ENCODE data around the gene SPEN. TPM values are rescaled to one million over a fixed set of nuclear protein-coding genes. Genes with fewer than 3 reads are reported as not detected.

The SPEN gene
- total and polyA plus RNA-seq, 12 donors, result 16.4 to 51.2 (median 30.7) TPM

- H3K4me3 ChIP-seq, result no peak overlapping the region
- peaks cover 8 to 24% of the 10 kb centered on the region in 2 donors for H3K4me1 ChIP-seq (replicated peaks in 1 of 2)
- DNase-seq, result peak in 3 of 7 donors; percentile 26 to 56 (median 33)
- H3K27me3 ChIP-seq, result no peaks in the 10 kb centered on the region
- TF ChIP-seq, protein P1, sequence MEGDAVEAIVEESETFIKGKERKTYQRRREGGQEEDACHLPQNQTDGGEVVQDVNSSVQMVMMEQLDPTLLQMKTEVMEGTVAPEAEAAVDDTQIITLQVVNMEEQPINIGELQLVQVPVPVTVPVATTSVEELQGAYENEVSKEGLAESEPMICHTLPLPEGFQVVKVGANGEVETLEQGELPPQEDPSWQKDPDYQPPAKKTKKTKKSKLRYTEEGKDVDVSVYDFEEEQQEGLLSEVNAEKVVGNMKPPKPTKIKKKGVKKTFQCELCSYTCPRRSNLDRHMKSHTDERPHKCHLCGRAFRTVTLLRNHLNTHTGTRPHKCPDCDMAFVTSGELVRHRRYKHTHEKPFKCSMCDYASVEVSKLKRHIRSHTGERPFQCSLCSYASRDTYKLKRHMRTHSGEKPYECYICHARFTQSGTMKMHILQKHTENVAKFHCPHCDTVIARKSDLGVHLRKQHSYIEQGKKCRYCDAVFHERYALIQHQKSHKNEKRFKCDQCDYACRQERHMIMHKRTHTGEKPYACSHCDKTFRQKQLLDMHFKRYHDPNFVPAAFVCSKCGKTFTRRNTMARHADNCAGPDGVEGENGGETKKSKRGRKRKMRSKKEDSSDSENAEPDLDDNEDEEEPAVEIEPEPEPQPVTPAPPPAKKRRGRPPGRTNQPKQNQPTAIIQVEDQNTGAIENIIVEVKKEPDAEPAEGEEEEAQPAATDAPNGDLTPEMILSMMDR (IDR thresholded peaks at IDR 0.05), result no peak
- TF ChIP-seq POLR2A (IDR thresholded peaks at IDR 0.05), result no peak
- peak overlapping the region in 4 of 5 donors; percentile 17 to 80 (median 68) for H3K27ac ChIP-seq
- H3K9me3 ChIP-seq (replicated peaks in 1 of 3), result no peaks in the 10 kb centered on the region
- WGBS, 4 donors, result 74 to 91% (median 86%) methylated on average over 4 to 8 of the region's 8 CpGs
- peaks cover 0 to 82% of the 10 kb centered on the region in 2 donors for H3K36me3 ChIP-seq (replicated peaks in 1 of 2)
- intact Hi-C loops (cut with DNase I), result no loop called here
These were observed 91.2 kb downstream of the SPEN start for GRCh38 chr1:15938628-15939161.

GRCh38 chr1:15939181-15940109 lies 91.9 kb downstream of the SPEN start:
- TF ChIP-seq POLR2A (IDR thresholded peaks at IDR 0.05), result peak in 1 of 2 donors; percentile 52
- TF ChIP-seq, protein P1 (IDR thresholded peaks at IDR 0.05), result no peak
- Histone ChIP-seq H3K4me3 (no peak overlapping the region), H3K27ac (peak overlapping the region; percentile 17 to 80 (median 60)), H3K9me3 (replicated peaks in 1 of 3) (no peaks in the 10 kb centered on the region), H3K27me3 (no peaks in the 10 kb centered on the region), H3K36me3 (replicated peaks in 1 of 2) (peaks cover 0 to 82% of the 10 kb centered on the region in 2 donors), H3K4me1 (replicated peaks in 1 of 2) (peaks cover 8 to 24% of the 10 kb centered on the region in 2 donors)
- 33 to 41% (median 38%) methylated on average over 14 to 17 of the region's 17 CpGs for WGBS, 4 donors
- DNase-seq, result peak; percentile 55 to 89 (median 77)
- intact Hi-C loops (cut with DNase I), result no loop called here

- peak overlapping the region in 3 of 5 donors; percentile 17 to 76 (median 64) for H3K27ac ChIP-seq
- TF ChIP-seq, protein P1 (IDR thresholded peaks at IDR 0.05), result no peak
- TF ChIP-seq POLR2A (IDR thresholded peaks at IDR 0.05), result no peak
- peaks cover 8 to 24% of the 10 kb centered on the region in 2 donors for H3K4me1 ChIP-seq (replicated peaks in 1 of 2)
- intact Hi-C loops (cut with DNase I), result no loop called here
- DNase-seq, result no peak
- WGBS, 4 donors, result 85 to 89% (median 88%) methylated on average over 13 of the region's 13 CpGs
- no peaks in the 10 kb centered on the region for H3K27me3 ChIP-seq
- H3K9me3 ChIP-seq (replicated peaks in 1 of 3), result no peaks in the 10 kb centered on the region
- peaks cover 0 to 82% of the 10 kb centered on the region in 2 donors for H3K36me3 ChIP-seq (replicated peaks in 1 of 2)
- no peak overlapping the region for H3K4me3 ChIP-seq
These were observed 92.9 kb downstream of the SPEN start for GRCh38 chr1:15940110-15941043.
